ENCODE results near the gene SLC39A12.
"Not testable (repeated sequence)": the region's sequence is repeated elsewhere in the genome, so short reads cannot be mapped to it uniquely, and the experiment has no call there.

The SLC39A12 gene

DNA sequence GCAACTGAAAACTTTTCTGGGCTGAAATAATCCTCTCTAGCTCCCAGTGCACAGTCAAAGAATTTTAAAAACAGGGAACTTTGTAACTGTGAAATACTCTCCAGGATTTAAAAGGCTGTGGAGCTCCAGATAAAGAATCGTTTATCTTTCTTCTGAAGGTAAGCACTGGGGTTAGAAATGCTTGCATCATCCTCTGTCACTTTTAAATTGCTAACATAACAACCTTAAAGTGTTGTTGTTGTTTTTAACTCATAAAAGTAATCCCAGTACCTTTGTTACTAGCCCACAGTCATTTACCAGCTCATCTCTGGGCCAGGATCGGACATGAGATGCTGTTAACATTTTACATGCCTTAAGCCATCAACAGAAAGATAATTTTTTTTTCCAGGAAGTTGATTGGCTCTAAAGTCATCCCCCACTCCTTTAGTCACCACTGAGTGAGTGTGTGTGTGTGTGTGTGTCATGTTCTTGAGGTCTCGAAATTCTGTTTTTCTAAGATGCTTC is at the start of gene SLC39A12:
TSS of gene SLC39A12 (plus strand) at position 51 of the 504 bp plus-strand sequence. CDS start 1,359 bp downstream, outside the sequence.
- no peak for DNase-seq

DNA sequence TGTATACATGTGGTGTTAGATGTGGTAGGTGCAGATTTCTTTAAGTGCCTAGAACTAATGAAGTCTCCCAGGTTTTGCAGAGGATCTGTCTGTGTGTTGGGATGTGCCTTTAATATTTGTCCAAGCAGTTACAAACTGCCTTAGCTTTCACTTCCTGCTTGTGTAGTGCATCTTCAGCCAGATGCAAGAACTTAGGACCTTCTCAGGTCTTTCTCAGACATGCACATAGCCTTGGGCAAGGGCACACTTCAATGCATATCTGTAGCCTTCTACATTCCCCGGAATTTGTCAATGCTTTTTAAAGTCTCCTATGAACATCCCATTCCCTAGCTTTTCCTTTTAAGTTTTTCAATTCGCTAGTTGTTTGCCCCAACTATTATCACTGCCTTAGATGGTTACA is 47.2 kb upstream of the SLC39A12 start:
- DNase-seq, result no peak

DNA sequence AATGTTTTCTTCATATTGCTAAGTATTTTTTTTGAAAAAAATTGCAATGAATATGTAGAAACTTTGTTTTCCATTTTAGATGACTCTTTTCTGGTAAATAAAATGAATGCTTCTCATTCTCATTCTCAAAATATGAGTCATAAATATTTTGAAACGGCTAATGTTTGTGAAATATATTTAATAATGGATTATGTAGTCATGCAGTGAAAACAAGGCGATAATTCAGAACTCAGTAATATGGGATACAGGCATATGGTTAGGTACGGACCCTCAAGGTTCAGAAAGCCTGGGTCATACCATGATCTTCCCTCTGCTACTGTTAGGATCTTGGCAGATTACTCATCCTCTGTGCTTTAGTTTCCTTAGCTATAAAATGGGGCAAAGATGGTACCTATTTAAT is 46.2 kb upstream of the SLC39A12 start:
- no peak for DNase-seq

DNA sequence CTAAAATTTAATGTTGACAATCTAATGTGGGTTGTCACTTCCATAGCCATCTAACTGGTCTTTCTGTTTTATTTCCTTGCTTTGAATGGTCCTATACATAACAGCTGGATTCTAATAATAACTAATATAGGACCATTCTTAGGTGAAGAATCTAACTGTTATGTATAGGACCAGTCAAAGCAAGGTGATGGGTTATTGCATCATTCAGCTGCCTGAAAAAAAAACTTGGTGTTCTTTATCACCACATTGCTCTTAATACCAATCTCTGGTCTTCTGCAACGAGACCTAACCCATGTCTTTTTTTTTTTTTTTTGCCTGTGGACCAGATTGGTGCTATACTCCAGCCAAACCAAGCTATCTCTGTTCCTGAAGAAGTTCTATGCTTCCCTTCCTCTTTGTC is 45.7 kb upstream of the SLC39A12 start:
- DNase-seq, result no peak

DNA sequence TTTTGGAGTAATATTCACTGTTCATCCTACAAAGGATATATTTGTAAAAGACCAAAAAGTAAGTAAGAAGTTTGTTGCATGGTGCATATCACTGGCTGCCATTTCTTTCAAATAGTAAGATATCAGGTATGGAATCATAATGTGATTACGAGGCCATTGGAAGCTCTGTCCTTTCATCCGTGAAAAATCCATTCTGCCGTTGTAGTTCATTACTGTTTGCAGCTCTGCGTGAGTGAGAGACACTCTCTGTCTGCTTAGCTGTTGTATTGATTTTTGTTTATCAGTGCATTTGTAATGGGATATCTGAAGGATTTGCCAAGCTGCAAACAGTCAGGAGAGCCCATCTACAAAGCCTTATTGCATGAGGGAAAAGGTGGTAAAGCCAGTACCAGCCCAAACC is 44.1 kb upstream of the SLC39A12 start:
- no peak for DNase-seq

DNA sequence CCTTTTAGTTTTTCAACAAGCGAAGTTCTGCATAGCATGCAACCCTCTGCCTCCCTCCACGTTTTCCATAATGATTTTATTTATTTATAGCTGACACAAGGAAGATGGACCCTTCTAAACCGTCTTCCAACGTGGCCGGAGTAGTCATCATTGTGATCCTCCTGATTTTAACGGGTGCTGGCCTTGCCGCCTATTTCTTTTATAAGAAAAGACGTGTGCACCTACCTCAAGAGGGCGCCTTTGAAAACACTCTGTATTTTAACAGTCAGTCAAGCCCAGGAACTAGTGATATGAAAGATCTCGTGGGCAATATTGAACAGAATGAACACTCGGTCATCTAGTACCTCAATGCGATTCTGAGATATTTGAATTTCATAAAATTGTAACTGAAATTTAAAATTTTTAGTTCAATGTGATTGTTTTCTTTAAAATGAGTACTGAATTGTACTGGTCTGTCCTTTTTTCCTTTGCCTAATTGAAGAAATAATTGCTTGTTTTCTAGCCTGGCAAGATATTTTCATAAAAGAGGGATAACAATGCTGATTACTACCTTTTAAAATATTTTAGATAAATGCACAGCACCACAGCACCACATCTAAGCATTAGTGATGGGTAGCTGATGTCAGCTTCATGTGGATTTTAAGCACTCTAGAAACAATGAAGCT is 41.5 kb upstream of the SLC39A12 start:
- DNase-seq, result no peak

DNA sequence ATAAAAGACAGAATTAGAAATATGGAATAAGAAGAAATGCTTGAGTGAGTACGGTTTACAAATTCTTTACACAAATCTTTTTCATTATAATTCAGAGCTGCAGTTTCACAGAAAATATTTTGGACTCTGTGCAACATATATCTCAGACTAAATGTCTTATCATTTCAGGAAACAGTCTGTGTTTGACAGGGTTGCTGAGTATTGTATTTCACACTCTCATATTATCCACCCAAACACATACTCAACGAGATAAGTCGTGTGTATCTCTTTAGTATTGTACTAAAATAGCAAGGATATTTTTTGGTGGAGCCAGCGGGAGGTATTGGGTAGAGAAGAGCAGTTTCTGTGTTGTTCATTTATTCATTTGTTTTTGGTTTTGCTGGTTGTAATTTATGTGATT is 39.0 kb upstream of the SLC39A12 start:
- DNase-seq, result no peak

DNA sequence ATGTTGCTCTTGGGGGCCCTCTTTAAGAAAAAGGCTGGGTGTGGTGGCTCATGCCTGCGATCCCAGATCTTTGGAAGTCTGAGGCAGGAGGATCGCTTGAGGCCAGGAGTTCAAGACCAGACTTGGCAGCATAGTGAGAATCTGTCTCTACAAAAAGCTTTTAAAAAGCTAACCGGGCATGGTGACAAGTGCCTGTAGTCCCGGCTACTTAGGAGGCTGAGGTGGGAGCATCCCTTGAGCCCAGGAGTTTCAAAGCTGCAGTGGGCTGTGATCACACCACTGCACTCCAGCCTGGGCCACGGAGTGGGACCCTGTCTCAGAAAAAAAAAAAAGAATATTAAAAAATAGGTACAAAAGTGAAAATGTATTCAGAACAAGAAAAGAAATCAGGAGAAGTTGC is 38.1 kb upstream of the SLC39A12 start:
- no peak for DNase-seq

DNA sequence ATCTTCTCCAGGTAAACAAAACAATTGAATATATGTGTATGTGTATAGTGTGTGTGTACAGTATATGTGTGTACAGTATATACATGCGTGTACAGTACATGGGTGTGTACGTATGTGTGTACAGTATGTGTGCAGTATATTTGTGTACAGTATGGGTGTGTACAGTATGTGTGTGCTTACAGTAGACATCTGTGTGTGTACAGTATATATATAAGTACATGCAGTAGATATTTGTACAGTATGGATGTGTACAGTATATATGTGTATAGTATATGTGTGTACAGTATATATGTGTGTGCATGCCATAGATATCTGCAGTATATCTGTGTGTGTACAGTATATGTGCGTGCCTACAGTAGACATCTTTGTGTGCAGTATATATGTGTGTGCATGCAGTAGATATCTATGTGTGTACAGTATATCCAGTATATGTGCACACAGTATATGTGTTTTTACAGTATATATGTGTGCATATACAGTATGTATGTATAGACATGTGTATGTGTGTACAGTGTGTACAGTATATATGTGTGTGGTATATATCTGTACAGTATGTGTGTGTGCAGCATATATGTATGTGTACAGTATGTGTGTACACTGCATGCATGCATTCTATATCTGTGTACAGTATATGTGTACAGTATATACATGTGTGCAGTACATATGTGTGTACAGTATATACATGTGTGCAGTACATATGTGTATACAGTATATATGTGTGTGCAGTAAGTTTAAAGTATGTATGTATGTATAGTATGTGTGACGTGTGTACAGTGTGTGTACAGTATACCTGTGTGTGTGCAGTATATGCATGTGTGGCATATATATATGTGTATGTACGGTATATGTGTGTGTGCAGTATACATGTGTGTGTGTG is 37.3 kb upstream of the SLC39A12 start:
- DNase-seq, result no peak

DNA sequence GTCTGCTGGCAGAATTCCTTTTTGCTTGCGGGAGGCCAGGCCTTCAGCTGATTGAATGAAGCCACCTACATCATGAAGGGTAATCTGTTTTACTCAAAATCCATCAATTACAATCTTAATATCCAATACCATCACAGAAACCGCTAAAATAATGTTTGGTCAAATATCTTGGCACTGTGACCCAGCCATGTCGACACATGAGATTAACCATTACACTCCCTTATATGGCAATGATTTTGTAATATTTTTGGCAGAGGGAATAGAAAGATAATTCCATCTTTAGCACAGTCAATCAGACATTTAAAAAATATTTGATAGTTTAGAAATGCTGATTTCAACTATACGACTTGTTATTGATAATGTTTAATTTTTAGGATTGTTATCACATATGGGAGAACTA is 36.5 kb upstream of the SLC39A12 start:
- no peak for DNase-seq

DNA sequence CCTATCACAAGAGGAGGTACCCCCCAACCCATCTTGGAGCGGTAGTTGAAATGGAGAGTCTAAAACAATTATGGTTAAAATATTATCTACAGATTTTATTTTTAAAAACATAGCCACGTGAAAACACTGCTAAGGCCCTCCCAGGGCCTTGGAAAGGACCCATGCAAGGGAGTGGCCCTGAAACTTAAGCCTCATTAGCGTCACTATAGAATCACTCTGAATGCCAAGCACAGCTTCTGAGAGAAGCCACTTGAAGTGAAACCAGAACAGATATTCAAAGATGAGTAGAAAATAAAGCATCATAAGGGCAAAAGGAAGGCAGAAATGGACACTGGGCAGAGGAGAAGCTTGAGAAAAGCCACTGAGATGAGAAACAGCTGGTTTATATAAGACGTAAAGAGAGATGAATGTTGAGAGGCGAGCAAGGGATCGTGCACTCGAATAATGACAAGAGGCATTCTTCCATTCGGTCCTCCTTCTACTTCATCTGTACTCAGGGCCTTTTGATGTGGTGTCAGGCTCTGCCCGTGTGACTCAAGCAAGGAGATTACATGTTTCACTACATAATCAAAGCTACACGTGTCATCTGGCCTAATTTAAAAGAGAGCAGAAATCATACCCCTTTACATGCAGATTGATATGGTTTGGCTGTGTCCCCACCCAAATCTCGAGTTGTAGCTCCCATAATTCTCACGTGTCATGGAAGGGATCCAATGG is 33.4 kb upstream of the SLC39A12 start:
- no peak for DNase-seq

DNA sequence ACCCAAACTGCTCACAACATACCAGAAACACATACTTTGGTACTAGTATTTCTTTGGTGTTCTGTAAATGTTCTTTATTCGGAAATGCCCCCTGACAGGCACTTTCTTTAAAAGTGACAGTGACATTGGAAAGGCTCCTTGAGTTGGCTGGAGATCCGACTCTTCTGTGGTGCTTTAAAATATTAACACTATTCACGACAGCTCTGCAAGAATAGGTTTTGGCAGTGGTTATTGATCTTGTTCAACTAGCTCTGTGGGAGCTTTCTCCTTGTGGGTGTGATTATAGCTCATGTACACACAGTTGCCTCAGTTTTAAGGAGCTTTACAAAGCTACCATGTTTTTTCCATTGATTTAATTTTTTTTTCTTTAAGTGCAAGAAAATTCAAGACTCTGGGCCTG is 30.3 kb upstream of the SLC39A12 start:
- DNase-seq, result no peak

DNA sequence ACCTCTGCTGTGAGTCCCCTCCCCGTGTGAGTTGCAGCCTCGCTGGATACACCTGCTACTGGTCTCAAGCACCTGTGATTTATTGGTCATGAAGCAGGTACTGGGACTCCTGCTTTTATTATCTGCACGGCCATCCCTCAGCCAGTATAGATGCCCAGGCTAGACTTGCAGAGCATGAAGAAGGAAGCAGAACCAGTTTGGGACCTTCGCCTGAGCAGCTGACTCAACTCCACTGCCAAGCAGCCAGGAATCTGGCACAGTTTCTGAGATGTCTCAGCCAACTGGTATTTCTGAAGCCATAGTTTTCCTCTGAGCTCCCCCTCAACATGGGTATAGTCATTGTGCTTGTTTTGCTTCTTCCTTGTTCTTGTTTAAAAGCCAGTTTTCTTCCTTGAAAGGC is 28.0 kb upstream of the SLC39A12 start:
- DNase-seq, result no peak

DNA sequence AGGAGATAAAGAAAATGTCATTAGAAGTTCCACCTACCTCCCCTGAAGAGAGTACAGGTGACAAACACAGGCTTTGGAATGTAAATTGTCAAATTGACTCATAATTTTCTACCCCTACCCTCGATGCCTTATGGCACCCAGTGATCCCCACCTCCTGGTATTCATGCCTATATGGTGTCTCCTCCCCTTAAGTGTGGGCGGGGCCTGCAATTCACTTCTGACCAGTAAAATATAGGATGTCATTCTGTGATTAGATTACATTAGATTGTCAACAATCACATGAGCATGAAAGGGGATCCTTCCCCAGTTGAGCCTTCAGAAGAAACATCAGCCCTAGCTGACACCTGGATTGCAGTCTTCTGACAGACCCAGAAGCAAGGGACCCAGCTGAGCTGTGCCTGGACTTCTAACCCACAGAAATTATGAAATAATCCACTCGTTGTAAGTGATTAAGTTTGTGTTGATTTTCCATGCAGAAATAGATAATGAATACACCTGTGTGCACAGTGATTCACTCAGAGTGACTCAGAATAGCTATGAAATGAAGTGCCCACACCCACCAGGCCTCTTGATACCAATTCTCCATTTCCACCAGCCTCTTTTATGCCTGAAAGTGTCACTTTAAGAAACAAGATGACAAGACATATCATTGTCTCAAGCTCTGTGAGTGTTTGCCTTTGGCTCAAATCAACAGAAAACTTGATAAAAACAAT is 8.5 kb upstream of the SLC39A12 start:
- DNase-seq, result no peak

DNA sequence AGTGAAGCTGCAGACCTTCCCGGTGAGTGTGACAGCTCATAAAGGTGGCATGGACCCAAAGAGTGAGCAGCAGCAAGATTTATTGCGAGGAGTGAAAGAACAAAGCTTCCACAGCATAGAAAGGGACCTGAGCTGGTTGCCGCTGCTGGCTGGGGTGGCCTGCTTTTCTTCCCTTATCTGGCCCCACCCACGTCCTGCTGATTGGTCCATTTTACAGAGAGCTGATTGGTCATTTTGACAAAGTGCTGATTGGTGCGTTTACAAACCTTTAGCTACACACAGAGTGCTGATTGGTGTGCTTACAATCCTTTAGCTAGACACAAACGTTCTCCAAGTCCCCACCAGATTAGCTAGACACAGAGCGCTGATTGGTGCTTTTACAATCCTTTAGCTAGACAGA is 1.4 kb upstream of the SLC39A12 start:
- not testable (repeated sequence) for DNase-seq

DNA sequence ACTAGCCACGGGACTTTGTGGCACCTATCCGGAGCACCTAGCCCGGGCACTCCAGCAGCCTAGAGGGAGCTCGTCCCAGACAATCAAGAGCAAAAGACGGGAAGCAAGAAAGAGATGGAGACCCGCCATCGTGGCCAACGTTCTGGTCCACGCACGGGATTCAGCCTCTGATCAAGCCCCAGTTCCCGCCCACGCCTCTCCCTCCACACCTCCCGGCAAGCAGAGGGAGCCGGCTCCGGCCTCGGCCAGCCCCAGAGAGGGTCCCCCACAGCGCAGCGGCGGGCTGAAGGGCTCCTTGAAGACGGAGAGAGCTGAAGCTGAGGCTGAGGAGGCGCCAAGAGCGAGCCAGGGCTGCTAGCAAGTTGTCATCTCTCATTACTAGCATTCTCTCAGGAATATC is 992 bp upstream of the SLC39A12 start:
- no peak for DNase-seq

DNA sequence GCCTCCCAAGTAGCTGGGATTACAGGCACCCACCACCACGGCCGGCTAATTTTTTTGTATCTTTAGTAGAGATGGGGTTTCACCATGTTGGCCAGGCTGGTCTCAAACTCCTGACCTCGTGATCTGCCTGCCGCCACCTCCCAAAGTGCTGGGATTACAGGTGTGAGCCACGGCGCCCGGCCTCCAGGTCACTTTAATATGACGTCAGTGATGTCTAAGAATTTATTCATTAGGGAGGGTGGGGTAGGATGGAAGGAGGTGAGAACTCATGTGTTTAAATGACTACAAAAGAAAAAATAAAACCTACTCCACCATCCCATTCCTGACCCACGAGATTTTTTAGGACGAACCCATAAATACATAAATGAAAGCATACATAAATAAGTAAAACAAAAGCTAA is 2.7 kb downstream of the SLC39A12 start:
- DNase-seq, result not testable (repeated sequence)

DNA sequence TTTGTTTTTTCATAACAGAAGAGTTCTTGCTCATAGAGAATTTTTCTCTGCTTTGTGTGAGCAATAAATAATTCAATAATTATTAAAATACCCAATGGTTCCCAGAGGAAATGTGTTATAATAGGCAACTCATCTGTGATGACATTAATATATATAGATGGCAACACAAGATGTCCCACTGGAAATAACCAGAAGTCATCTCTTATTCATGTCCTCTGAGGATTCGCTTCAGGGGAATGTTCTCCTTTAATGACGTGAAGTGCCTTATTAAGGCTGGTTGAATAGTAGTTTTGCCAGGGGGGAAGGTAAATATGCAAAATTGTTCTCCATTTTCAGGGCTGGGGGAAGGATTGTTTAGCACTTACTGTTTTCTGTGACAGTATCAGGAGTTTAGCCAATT is 3.1 kb downstream of the SLC39A12 start:
- DNase-seq, result no peak

DNA sequence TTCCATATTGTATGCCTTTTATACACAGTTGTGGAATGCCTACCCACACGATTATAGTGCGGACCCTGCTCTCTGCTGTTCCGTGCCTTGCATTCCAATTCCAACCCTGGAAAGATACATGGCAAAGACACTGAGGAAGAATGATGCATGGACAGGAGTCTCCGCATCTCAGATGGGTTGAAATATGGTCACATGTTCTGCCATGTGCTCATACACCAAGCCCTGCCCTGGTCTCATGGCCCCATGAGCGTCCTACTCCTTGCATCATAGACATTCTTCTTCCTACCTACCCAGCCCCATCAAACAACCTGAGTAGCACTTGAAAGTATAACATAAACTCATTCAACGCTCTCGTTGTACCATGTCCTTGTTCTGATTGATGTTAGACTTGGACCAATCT is 6.3 kb downstream of the SLC39A12 start:
- no peak for DNase-seq

DNA sequence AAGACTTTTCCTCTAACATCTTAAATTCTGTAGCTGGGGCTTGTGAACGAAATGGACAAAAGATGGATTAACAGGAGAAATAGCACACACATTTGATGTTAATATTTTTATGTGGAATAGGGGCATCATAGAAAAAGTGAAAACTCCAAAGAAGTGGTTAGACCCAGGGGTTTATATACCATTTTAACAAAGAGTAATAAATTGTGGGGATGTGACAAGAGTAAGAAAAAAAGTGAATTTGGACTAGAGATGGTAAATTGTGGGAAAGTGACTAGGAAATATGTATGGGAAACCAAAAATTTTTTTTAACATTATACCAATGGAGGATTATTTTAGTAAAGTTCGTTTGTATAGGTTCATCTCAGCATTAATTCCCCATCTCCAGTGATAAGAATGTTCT is 8.2 kb downstream of the SLC39A12 start:
- DNase-seq, result no peak

DNA sequence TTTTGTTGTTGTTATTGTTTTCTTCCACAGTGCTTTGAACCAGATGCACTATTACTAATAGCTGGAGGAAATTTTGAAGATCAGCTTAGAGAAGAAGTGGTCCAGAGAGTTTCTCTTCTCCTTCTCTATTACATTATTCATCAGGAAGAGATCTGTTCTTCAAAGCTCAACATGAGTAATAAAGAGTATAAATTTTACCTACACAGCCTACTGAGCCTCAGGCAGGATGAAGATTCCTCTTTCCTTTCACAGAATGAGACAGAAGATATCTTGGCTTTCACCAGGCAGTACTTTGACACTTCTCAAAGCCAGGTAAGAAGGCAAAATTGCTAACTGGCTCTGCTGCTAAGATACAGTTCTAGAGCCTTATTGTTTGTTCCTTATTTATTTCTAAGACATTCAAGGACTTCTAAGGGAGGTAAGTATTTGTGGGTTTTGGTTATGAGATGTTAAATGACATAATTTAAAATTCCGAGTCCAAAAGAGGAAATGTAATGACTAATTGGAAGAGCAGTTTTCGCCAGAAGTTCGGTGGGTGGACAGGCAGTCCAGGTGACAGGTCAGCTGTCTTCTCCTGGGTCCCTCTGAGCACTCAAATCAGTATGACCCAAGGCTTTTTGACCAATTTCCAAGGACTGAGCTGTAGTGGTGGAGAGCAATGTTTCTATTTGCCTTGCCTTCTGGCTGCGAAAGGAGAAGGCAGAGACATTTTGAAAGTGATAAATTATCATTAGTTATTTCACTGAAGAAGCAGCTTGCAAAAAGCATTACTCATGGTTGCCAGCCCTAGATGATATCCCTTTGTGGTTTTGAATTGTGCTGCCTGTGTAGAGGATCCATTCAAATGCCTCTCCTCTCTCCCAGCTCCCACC is 10.1 kb downstream of the SLC39A12 start:
- no peak for DNase-seq

DNA sequence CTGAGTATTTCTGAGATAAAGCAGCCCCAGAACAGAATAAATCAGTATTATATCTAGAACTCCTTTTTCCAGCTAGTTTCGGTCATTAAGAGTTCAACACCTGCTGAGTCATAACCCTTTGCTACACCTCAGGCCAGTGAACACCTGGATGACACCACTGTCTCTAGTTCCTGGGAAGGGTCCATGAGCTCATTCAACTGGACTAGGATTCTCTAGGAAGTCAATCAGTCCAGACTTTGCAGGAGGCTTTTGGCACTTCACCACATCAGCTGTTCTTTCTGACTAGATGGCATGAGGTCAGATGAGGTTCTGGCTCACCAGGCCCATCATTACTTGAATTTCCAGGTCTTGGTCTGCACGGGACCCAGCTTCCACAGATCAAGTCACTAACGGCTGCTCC is 11.7 kb downstream of the SLC39A12 start:
- no peak for DNase-seq

Data from activated CD4-positive, alpha-beta T cell treated with anti-CD3 and anti-CD28 coated beads for 4 hours (primary cell).